HL-60 (cell line): ENCODE results near the gene PSMC6.

ENCODE experiments used
- CTCF ChIP-seq: IDR thresholded peaks from one replicate; pipeline ENCODE4 v1.5.1; 2011; ENCODE audit warnings: low read length, control low read depth, inconsistent platforms; ENCODE audit not compliant: insufficient read depth
- GABPA ChIP-seq: IDR thresholded peaks from 2 replicates; pipeline ENCODE4 v1.6.1; 2012; ENCODE audit warnings: low read depth
- POLR2AphosphoS5 ChIP-seq: IDR thresholded peaks from 2 replicates; pipeline ENCODE4 v1.6.1; 2012; ENCODE audit warnings: low read depth
- REST ChIP-seq: IDR thresholded peaks from 2 replicates; pipeline ENCODE4 v1.6.1; 2012; ENCODE audit warnings: low read depth; ENCODE audit not compliant: insufficient replicate concordance
- SPI1 ChIP-seq: IDR thresholded peaks from 2 replicates; pipeline ENCODE4 v1.6.1; 2012; ENCODE audit warnings: low read depth, mild to moderate bottlenecking, borderline replicate concordance

- TF ChIP-seq CTCF = no peak
- TF ChIP-seq POLR2AphosphoS5 = no peak
- TF ChIP-seq REST = no peak
- no peak for TF ChIP-seq GABPA
- no peak for TF ChIP-seq SPI1
Observed at GRCh38 chr14:52660325-52660724, 46.7 kb upstream of the PSMC6 start.
